Measurements from ENCODE around the gene ETNK2. TPM values are rescaled to one million over a fixed set of nuclear protein-coding genes. Genes with fewer than 3 reads are reported as not detected.

ETNK2 gene
- total and polyA plus RNA-seq, 2 of the 8 experiments (the other 6 are each of a cell fraction or from before 2014, with no cell fraction given) = 20.1 to 26.7 TPM

GRCh38 chr1:204106825-204107224, 45.0 kb downstream of the ETNK2 start:
- H4K8ac ChIP-seq (ENCODE audit: extremely low read depth, insufficient read depth, low read length) = no peak overlapping the region
- peaks cover 16 to 93% of the 10 kb centered on the region in 2 experiments for H3K79me2 ChIP-seq (ENCODE audit: control insufficient read depth in 1 of 2, insufficient read depth in 2 of 2, low read length in 2 of 2)
- no peak overlapping the region for H3K9ac ChIP-seq (replicated peaks in 1 of 4; ENCODE audit: extremely low read depth in 1 of 4, low read depth in 3 of 4, low read length in 3 of 4)
- CTCF ChIA-PET (ENCODE audit: partially characterized antibody) = interaction anchor here (0.7 to 3.9 kb wide), 6 partner anchors 23 to 587 kb away, joined by 3 to 20 read pairs (median 4); partner anchors contain the start of gene SOX13
- H3K36me3 ChIP-seq (ENCODE audit: control insufficient read depth in 2 of 4, insufficient read depth in 4 of 4, low read length in 3 of 4) = no peaks in the 10 kb centered on the region
- no peak for DNase-seq (ENCODE audit: low read depth in 1 of 2, low spot score in 2 of 2)
- peaks cover 24% of the 10 kb centered on the region for H3K79me1 ChIP-seq (ENCODE audit: low read depth, low read length)
- H2BK15ac ChIP-seq (ENCODE audit: low read length) = no peak overlapping the region
- H3K4me3 ChIP-seq (ENCODE audit: extremely low read depth in 1 of 4, insufficient read depth in 2 of 4, low read depth in 3 of 4, low read length in 4 of 4) = no peak overlapping the region
- H2AK5ac ChIP-seq (ENCODE audit: low read depth, low read length) = no peak overlapping the region
- peak in 1 of 2 experiments; percentile 94; a peak in 1 of 4 replicates for TF ChIP-seq HDAC2 (IDR thresholded peaks at IDR 0.05; ENCODE audit: borderline replicate concordance in 1 of 2, low read depth in 2 of 2, low read length in 2 of 2)
- TF ChIP-seq KDM1A (IDR thresholded peaks at IDR 0.05; ENCODE audit: borderline replicate concordance, low read length) = peak; percentile 97
- no peak for TF ChIP-seq SAP30 (IDR thresholded peaks at IDR 0.05; ENCODE audit: insufficient read depth, insufficient replicate concordance, low read length)
- H3K23ac ChIP-seq (ENCODE audit: insufficient read length) = no peak overlapping the region
- H4K20me1 ChIP-seq (replicated peaks in 1 of 2; ENCODE audit: control insufficient read depth in 1 of 2, insufficient read depth in 2 of 2, low read length in 2 of 2) = peaks cover 30 to 42% of the 10 kb centered on the region in 2 experiments
- no peak overlapping the region for H3K27ac ChIP-seq (ENCODE audit: low read depth, low read length)
- H4K5ac ChIP-seq (ENCODE audit: insufficient read length, low read depth, low read length) = no peak overlapping the region
- H2AFZ ChIP-seq (ENCODE audit: low read length) = no peak overlapping the region
- H2BK20ac ChIP-seq (ENCODE audit: low read length) = 0 out of 2 replicates have a peak overlapping the region, but pooled peaks have one; percentile 100
- H2BK12ac ChIP-seq (ENCODE audit: low read depth, low read length) = no peak overlapping the region
- H2BK120ac ChIP-seq (replicated peaks; ENCODE audit: low read depth, low read length) = no peak overlapping the region
- no peaks in the 10 kb centered on the region for H3K9me3 ChIP-seq (ENCODE audit: insufficient read depth in 2 of 2, low read depth in 1 of 2, low read length in 1 of 2)
- POLR2A ChIA-PET (ENCODE audit: partially characterized antibody) = interaction anchor here (1.4 kb wide), 1 partner anchor 17 kb away, joined by 4 read pairs; no protein-coding TSS in a partner anchor
- no peak overlapping the region for H3K4ac ChIP-seq (replicated peaks; ENCODE audit: insufficient read length, low read depth, low read length)
- H3K14ac ChIP-seq (ENCODE audit: insufficient read length) = no peak overlapping the region
- WGBS, 2 experiments (ENCODE audit: extremely low coverage in 1 of 2, insufficient coverage in 1 of 2, insufficient read length in 1 of 2, insufficient replicate concordance in 2 of 2, low coverage in 1 of 2, low lambda C conversion rate in 2 of 2, missing lambda C conversion rate in 1 of 2) = 96% methylated on average over 1 of the region's 1 CpG; no CpG with 5 or more reads in 1 of the 2 experiments
- H2BK5ac ChIP-seq (ENCODE audit: low read depth, low read length) = no peak overlapping the region
- no peaks in the 10 kb centered on the region; the same call in 1 of the 2 replicates for H3K23me2 ChIP-seq (ENCODE audit: low read depth, low read length)
- H3K4me1 ChIP-seq (replicated peaks in 1 of 4; ENCODE audit: control insufficient read depth in 3 of 4, insufficient read depth in 4 of 4, low read length in 3 of 4) = peaks cover 23 to 55% (median 38%) of the 10 kb centered on the region in 4 experiments
- H3K56ac ChIP-seq (replicated peaks; ENCODE audit: insufficient read length, low read depth, low read length) = no peak overlapping the region
- no peak overlapping the region for H3K4me2 ChIP-seq (ENCODE audit: insufficient read depth in 1 of 2, low read depth in 2 of 2, low read length in 2 of 2)
- no peak overlapping the region for H3K18ac ChIP-seq (ENCODE audit: extremely low read depth, low read length)
- no peaks in the 10 kb centered on the region for H3K27me3 ChIP-seq (replicated peaks in 1 of 4; ENCODE audit: control insufficient read depth in 3 of 4, extremely low read depth in 1 of 4, insufficient read depth in 3 of 4, low read length in 3 of 4)
- no peak overlapping the region for H4K91ac ChIP-seq (replicated peaks; ENCODE audit: insufficient read length, low read length)
- no peak for FAIRE-seq
